IPS-NIHi7 (cell line): ENCODE data around the gene PRCP.
A peak's percentile ranks its signal among the peaks of the same experiment; 100 is the strongest.

Source experiments
- DNase-seq: peaks from one replicate; pipeline ENCODE4 v3.0.0; 2012; ENCODE audit warnings: mixed read lengths; ENCODE audit errors: extremely low spot score

Gene PRCP

GRCh38 chr11:82786836-82787235, 113.4 kb downstream of the PRCP start:
- no peak for DNase-seq

GRCh38 chr11:82786001-82786400, 114.2 kb downstream of the PRCP start:
- DNase-seq = no peak

- no peak for DNase-seq
These were observed 117.3 kb downstream of the PRCP start for GRCh38 chr11:82782825-82783374.

- DNase-seq = no peak
These were observed 121.5 kb downstream of the PRCP start for GRCh38 chr11:82778776-82779175.

- DNase-seq = no peak
These were observed 123.9 kb downstream of the PRCP start for GRCh38 chr11:82776377-82776776.

GRCh38 chr11:82775736-82776346, 124.4 kb downstream of the PRCP start:
- DNase-seq = peak; percentile 72

GRCh38 chr11:82775218-82775617, 125.0 kb downstream of the PRCP start:
- DNase-seq = no peak
